Activated CD4-positive, alpha-beta T cell treated with anti-CD3 and anti-CD28 coated beads, Interleukin-2, amount 50 U/mL, for 24 hours (primary cell): ENCODE measurements around the gene TRAPPC2.
"Not testable (repeated sequence)": the region's sequence is repeated elsewhere in the genome, so short reads cannot be mapped to it uniquely, and the experiment has no call there.

Source experiments
- DNase-seq, 2 donors: peaks; one replicate each; pipeline ENCODE4 v3.0.0-alpha.2; 2020; ENCODE audit warnings: low read depth in 1 of 2, low spot score in 1 of 2

TRAPPC2 gene

GRCh38 chrX:13699183-13699826 is 35.1 kb downstream of the TRAPPC2 start:
- DNase-seq = no peak

- DNase-seq = no peak
Observed at GRCh38 chrX:13698432-13698831, 36.0 kb downstream of the TRAPPC2 start.

GRCh38 chrX:13697976-13698375 is 36.4 kb downstream of the TRAPPC2 start:
- DNase-seq = no peak

GRCh38 chrX:13697455-13697854 is 37.0 kb downstream of the TRAPPC2 start:
- no peak for DNase-seq

- DNase-seq = no peak
Observed at GRCh38 chrX:13695601-13696115, 38.8 kb downstream of the TRAPPC2 start.

GRCh38 chrX:13694983-13695382 is 39.4 kb downstream of the TRAPPC2 start:
- no peak for DNase-seq

GRCh38 chrX:13694359-13694758 is 40.1 kb downstream of the TRAPPC2 start:
- no peak for DNase-seq

- DNase-seq = no peak
Observed at GRCh38 chrX:13693341-13693961, 41.0 kb downstream of the TRAPPC2 start.

- no peak for DNase-seq
Observed at GRCh38 chrX:13692771-13693231, 41.6 kb downstream of the TRAPPC2 start.

- DNase-seq = no peak
Observed at GRCh38 chrX:13691841-13692371, 42.5 kb downstream of the TRAPPC2 start.

GRCh38 chrX:13690836-13691235 is 43.6 kb downstream of the TRAPPC2 start:
- no peak for DNase-seq

- no peak for DNase-seq
Observed at GRCh38 chrX:13689741-13690211, 44.6 kb downstream of the TRAPPC2 start.

GRCh38 chrX:13688958-13689740 is 45.3 kb downstream of the TRAPPC2 start, which contains the start of gene RAB9A:
Gene RAB9A, plus strand, starts transcription at chrX:13689128. Its CDS starts 19,619 bp downstream, at chrX:13708747.
- peak; percentile 59 to 70 for DNase-seq

GRCh38 chrX:13688384-13688957 is 45.9 kb downstream of the TRAPPC2 start:
- DNase-seq = no peak

- DNase-seq = no peak
Observed at GRCh38 chrX:13687203-13687602, 47.2 kb downstream of the TRAPPC2 start.

- DNase-seq = no peak
Observed at GRCh38 chrX:13685126-13685763, 49.2 kb downstream of the TRAPPC2 start.

- DNase-seq = no peak
Observed at GRCh38 chrX:13684361-13684760, 50.1 kb downstream of the TRAPPC2 start.

GRCh38 chrX:13681595-13681994 is 52.8 kb downstream of the TRAPPC2 start:
- DNase-seq = no peak

GRCh38 chrX:13679700-13680099 is 54.7 kb downstream of the TRAPPC2 start:
- not testable (repeated sequence) for DNase-seq

- DNase-seq = no peak
Observed at GRCh38 chrX:13676885-13677284, 57.5 kb downstream of the TRAPPC2 start.
